AG09319 (cell line): ENCODE results near the gene OR7A17.

Experiments used
- DNase-seq: peaks from one replicate; pipeline ENCODE4 v3.0.0-alpha.2; 2010; ENCODE audit warnings: low read depth; ENCODE audit errors: extremely low read depth
- CTCF ChIP-seq: IDR thresholded peaks from 2 replicates; pipeline ENCODE4 v1.5.1; 2011; ENCODE audit warnings: low read depth, mild to moderate bottlenecking, inconsistent platforms, low read length, moderate library complexity

OR7A17 gene

DNA sequence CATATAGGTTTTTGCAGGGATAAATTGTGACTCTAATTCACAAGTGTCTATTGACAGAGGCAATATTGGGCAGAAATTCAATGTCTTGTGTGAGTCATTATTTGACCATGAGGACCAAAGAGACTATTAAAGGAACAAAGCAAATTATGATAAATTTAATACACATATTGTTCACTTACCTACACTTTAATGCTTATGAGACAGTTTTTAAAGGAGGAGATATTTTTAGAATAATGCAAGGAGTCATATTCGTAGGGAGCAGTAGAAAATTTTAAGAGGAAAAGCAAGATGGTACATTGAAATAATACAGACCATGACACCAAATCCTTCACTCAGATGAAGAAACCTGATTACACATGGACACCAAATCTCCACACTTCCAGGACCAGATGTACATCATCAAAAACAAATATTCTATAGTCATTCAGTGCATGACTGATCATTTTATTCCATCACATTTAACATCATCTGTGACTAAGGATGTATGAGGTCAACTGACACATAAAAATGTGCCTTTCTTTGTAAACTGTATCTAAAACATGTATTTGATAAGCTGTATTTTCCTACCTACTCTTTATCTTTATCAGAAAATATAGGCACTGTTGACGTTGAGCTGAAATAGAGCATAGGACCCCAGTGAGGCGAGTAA lies 4.2 kb upstream of the OR7A17 start:
- no peak for DNase-seq
- no peak for TF ChIP-seq CTCF

GRCh38 chr19:14871619-14872230 lies 14.2 kb downstream of the OR7A17 start:
- TF ChIP-seq CTCF: peak; percentile 13
- DNase-seq: no peak

DNA sequence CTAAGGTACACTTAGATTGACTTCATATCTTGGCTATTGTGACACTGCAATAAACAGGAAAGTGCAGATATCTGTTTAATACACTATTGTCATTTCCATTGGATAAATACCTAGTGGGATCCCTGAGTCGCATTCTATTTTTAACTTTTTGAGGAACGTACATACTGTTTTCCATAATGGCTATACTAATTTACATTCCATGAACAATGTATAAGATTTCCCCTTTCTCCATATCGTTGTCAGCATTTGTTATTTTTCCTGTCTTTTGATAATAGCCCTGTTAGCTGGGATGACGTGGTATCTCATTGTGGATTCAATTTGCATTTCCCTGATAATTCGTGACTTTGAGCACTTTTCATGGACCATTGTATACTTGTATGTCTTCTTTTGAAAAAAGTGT lies 17.4 kb downstream of the OR7A17 start:
- no peak for TF ChIP-seq CTCF
- DNase-seq: no peak

DNA sequence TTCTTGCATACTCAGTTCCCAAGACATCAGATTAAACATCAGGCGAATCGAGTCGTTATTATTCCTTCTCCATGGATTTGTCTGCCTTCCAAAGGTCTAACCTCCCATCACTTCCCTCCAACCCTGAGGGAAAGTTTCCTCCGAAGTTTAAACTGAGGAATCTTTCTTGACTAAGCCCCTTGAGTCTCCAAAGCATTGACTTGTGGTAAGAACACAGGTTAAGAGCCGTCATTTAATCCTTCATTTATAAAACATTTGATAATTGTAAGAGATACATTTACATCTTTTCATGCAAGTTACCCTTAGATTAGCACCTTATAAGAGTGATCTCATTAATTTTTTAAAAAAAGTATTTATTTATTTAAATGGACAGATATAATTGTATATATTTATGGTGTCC lies 37.1 kb downstream of the OR7A17 start, which contains the start of gene OR7A10:
OR7A10 (minus strand) TSS at position 101 of the 400 bp plus-strand sequence. CDS start 7,045 bp downstream, outside the sequence.
- no peak for TF ChIP-seq CTCF
- no peak for DNase-seq

- no peak for TF ChIP-seq CTCF
- no peak for DNase-seq
Measured at GRCh38 chr19:14843578-14843977, 42.4 kb downstream of the OR7A17 start.

GRCh38 chr19:14843169-14843568 lies 42.8 kb downstream of the OR7A17 start:
- TF ChIP-seq CTCF: no peak
- no peak for DNase-seq

- no peak for DNase-seq
- TF ChIP-seq CTCF: no peak
Measured at GRCh38 chr19:14840206-14840605, 45.7 kb downstream of the OR7A17 start.
